Natural killer cell (primary cell): ENCODE data around the gene CUX1. TPM values are rescaled to one million over a fixed set of nuclear protein-coding genes. Genes with fewer than 3 reads are reported as not detected.

Experiments used
- ATAC-seq, 3 donors: fragments of 150-1000 bp in 2 of 3; fragments of 200-7000 bp in 1 of 3; cut with Tn5 transposase; 1 replicate in 1 of 3; 2 replicates in 2 of 3; pipeline ENCODE4 v1.10.0; 2021; ENCODE audit warnings: mild to moderate bottlenecking in 2 of 3, moderate library complexity in 2 of 3
- DNase-seq, 2 donors: peaks; one replicate each; pipeline versions ENCODE4 v3.0.0 to v3.0.0-alpha.2; 2013 to 2021; ENCODE audit warnings: mixed read lengths in 1 of 2
- H3K27ac ChIP-seq: one replicate; pipeline ENCODE4 v1.5.1; 2013; ENCODE audit warnings: mild to moderate bottlenecking, low read length
- H3K27me3 ChIP-seq: one replicate; pipeline ENCODE4 v1.6.1; 2013; ENCODE audit warnings: low read length; ENCODE audit not compliant: control insufficient read depth, insufficient read depth
- H3K36me3 ChIP-seq: one replicate; pipeline ENCODE4 v1.6.1; 2013; ENCODE audit warnings: low read length; ENCODE audit not compliant: control insufficient read depth, insufficient read depth
- H3K4me1 ChIP-seq: one replicate; pipeline ENCODE4 v1.6.1; 2013; ENCODE audit warnings: low read length; ENCODE audit not compliant: control insufficient read depth, insufficient read depth
- H3K4me3 ChIP-seq: one replicate; pipeline ENCODE4 v1.5.1; 2013; ENCODE audit warnings: low read length
- H3K9me3 ChIP-seq: one replicate; pipeline ENCODE4 v1.6.1; 2013; ENCODE audit warnings: low read length; ENCODE audit not compliant: control insufficient read depth, insufficient read depth
- H3K27ac Mint-ChIP-seq, 2 donors: one replicate each; pipeline ENCODE4 v1.8.0; 2022; ENCODE audit warnings: mild to moderate bottlenecking in 2 of 2, mixed read lengths in 2 of 2, moderate library complexity in 1 of 2
- H3K27me3 Mint-ChIP-seq, 2 donors: one replicate each; pipeline ENCODE4 v1.8.0; 2022; ENCODE audit warnings: low read depth in 2 of 2, mixed read lengths in 2 of 2
- H3K36me3 Mint-ChIP-seq: one replicate; pipeline ENCODE4 v1.8.0; 2022; ENCODE audit warnings: mixed read lengths
- H3K4me1 Mint-ChIP-seq, 2 donors: one replicate each; pipeline ENCODE4 v1.8.0; 2022; ENCODE audit warnings: mixed read lengths in 2 of 2
- H3K4me3 Mint-ChIP-seq: one replicate; pipeline ENCODE4 v1.8.0; 2022; ENCODE audit warnings: mild to moderate bottlenecking, moderate library complexity, mixed read lengths
- H3K9me3 Mint-ChIP-seq, 2 donors: one replicate each; pipeline ENCODE4 v1.8.0; 2022; ENCODE audit warnings: mixed read lengths in 2 of 2
- CTCF ChIP-seq: fragments of 200-600 bp; IDR thresholded peaks from one replicate; pipeline ENCODE4 v1.8.0; 2022; ENCODE audit warnings: antibody characterized with exemption
- WGBS: methylation state at CpG from one replicate; pipeline ENCODE4 v1.1.7; 2013; ENCODE audit warnings: missing lambda C conversion rate; ENCODE audit not compliant: insufficient coverage; 5-methylcytosine and 5-hydroxymethylcytosine counted together
- intact Hi-C: fragments of 100-400 bp; cut with micrococcal nuclease; formaldehyde crosslinking; loops from one replicate; pipeline ENCODE4 v1.14.2; 2022
- total RNA-seq, 4 donors: library from RNA; stranded (reverse); fragments of 120-200 nt in 1 of 4; gene quantifications; one replicate each; pipeline versions ENCODE4 v1.2.3 to v1.2.4, GENCODE V29; 2013 to 2022

Gene CUX1
- total RNA-seq, 3 donors from 2014 or later (not counting 1 experiment from before 2014, with no cell fraction given) = 59.8 to 77.4 (median 73.6) TPM

GRCh38 chr7:102104245-102104644, 286.8 kb downstream of the CUX1 start:
- no peaks in the 10 kb centered on the region for H3K9me3 ChIP-seq
- no peak overlapping the region for H3K27ac ChIP-seq
- H3K27me3 Mint-ChIP-seq = no peaks in the 10 kb centered on the region
- no peaks in the 10 kb centered on the region for H3K9me3 Mint-ChIP-seq
- DNase-seq (no peak), ATAC-seq (no peak)
- no peak overlapping the region for H3K4me3 Mint-ChIP-seq
- H3K27ac Mint-ChIP-seq = no peak overlapping the region
- H3K36me3 Mint-ChIP-seq = no peaks in the 10 kb centered on the region
- no peaks in the 10 kb centered on the region for H3K4me1 Mint-ChIP-seq
- H3K36me3 ChIP-seq = peaks cover 25% of the 10 kb centered on the region
- H3K4me1 ChIP-seq = no peaks in the 10 kb centered on the region
- 99% methylated on average over 5 of the region's 5 CpGs for WGBS
- intact Hi-C loops = no loop called here
- no peak overlapping the region for H3K4me3 ChIP-seq
- H3K27me3 ChIP-seq = no peaks in the 10 kb centered on the region
- no peak for TF ChIP-seq CTCF

- DNase-seq (no peak), ATAC-seq (no peak)
- Histone ChIP-seq H3K4me3 (no peak overlapping the region), H3K27ac (no peak overlapping the region), H3K9me3 (no peaks in the 10 kb centered on the region), H3K27me3 (no peaks in the 10 kb centered on the region), H3K36me3 (peaks cover 20% of the 10 kb centered on the region), H3K4me1 (no peaks in the 10 kb centered on the region)
- H3K36me3 Mint-ChIP-seq = no peaks in the 10 kb centered on the region
- 96% methylated on average over 5 of the region's 5 CpGs for WGBS
- H3K27ac Mint-ChIP-seq = no peak overlapping the region
- no peaks in the 10 kb centered on the region for H3K27me3 Mint-ChIP-seq
- H3K4me1 Mint-ChIP-seq = no peaks in the 10 kb centered on the region
- intact Hi-C loops = no loop called here
- no peak overlapping the region for H3K4me3 Mint-ChIP-seq
- no peaks in the 10 kb centered on the region for H3K9me3 Mint-ChIP-seq
- TF ChIP-seq CTCF = no peak
These were observed 289.2 kb downstream of the CUX1 start for GRCh38 chr7:102106625-102107024.

- no peaks in the 10 kb centered on the region for H3K4me1 ChIP-seq
- no peaks in the 10 kb centered on the region for H3K27me3 ChIP-seq
- ATAC-seq = no peak
- H3K27ac ChIP-seq = no peak overlapping the region
- intact Hi-C loops = no loop called here
- peaks cover 20% of the 10 kb centered on the region for H3K36me3 ChIP-seq
- no peaks in the 10 kb centered on the region for H3K27me3 Mint-ChIP-seq
- no peak overlapping the region for H3K27ac Mint-ChIP-seq
- no peak for DNase-seq
- no peak for TF ChIP-seq CTCF
- no peaks in the 10 kb centered on the region for H3K9me3 Mint-ChIP-seq
- H3K4me3 ChIP-seq = no peak overlapping the region
- no peaks in the 10 kb centered on the region for H3K4me1 Mint-ChIP-seq
- WGBS = 96% methylated on average over 19 of the region's 19 CpGs
- H3K9me3 ChIP-seq = no peaks in the 10 kb centered on the region
- H3K4me3 Mint-ChIP-seq = no peak overlapping the region
- peaks cover under 1% of the 10 kb centered on the region for H3K36me3 Mint-ChIP-seq
These were observed 290.2 kb downstream of the CUX1 start for GRCh38 chr7:102107474-102108104.
